GM19193 (cell line): ENCODE results near the gene PRKG1.

Source experiments
- POLR2A ChIP-seq: IDR thresholded peaks from 4 replicates; pipeline ENCODE4 v1.6.1; 2011; ENCODE audit not compliant: insufficient read depth, insufficient read length; ENCODE audit errors: extremely low read depth

PRKG1 gene

DNA sequence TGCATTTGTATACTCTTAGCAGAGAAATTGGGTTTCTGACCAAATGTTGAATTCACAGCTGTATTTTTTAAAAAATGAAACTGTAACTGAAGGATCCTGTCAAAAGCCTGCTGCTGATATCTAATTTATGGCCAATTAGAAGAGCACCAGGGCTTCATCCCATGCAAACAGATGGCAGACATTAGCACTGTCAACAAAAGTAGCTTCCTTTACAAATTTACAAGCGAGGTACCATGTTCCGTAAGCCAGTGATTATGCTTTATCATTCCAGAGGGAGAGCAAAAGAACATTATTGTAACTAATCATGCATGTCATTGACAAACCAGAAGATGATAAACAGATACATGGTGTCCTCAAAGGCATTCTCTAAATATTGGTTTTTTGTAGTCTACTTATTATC lies 1062.6 kb downstream of the PRKG1 start:
- TF ChIP-seq POLR2A = no peak

DNA sequence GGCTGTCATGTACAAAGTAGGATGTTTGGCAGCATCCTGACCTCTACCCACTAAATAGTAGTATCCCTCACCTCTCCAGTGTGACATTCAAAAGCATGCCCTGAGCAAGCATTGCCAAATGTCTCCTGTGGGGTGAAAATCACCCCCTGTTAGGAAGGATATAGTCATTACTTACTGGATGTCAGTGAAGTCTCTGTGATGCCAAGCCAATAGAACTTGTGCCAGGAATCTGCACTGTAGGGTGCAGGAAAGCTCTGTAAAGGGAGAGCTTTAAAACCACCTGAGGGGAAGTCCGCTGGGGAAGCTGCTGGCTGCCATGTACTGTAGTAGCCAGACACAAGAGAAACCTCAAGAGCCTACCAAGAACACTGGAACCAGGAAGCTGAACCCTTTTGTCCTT lies 1069.1 kb downstream of the PRKG1 start:
- TF ChIP-seq POLR2A = no peak

DNA sequence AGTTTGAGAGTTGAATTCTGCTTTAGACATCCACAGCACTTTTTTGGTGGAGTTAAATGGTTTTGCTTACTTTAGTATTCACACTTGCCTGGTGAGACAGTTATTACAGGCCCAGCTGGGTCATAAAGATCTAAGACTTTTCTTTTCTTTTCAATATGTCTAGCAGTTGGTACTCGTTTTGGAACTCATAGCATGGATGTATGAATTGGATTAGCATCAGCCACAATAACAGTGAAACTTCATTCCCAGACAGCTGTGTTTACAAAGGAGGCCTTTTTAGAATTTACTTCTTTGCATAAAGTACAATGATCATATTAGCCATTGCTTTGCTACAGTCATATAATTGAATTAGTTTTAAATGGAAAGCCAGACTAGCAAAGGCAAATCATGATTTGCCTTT lies 1071.3 kb downstream of the PRKG1 start:
- TF ChIP-seq POLR2A = no peak

DNA sequence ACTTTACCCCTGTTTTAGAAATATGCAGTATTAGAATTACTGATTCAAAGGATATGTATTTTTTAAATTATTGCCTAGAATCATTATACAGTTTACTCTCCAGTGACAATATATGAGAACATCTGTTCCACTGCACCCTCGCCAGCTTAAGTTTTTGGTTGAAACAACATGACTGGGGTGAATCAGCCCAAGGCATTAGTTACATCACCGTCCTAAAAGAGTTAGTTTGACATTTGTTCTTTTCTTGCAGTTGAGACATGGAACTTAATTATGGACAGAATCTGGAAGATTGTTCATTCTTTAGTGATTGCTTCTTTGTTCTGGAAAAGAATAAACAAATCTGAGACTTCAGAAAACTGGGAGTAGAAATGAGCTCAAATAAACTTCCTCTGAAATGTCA lies 1072.5 kb downstream of the PRKG1 start:
- no peak for TF ChIP-seq POLR2A

DNA sequence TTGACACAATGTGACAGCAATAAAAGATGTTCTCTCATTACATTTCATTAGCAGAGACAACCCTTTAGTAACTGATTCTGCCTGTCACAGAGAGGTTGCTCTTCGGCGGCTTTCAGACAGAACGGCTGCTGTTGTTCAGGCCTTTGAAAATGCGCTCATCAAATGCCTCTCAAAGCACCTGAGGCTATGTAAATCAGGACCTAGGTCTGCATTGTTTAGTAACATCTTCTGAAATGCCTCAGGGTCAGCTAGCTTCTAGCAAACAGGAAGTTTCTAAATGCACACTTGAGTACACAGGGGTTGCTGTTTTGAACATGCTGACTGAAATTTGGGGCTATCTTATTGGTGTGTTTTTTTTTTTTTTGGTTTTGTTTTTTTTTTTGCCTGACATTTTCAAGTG lies 1096.5 kb downstream of the PRKG1 start:
- TF ChIP-seq POLR2A = no peak

DNA sequence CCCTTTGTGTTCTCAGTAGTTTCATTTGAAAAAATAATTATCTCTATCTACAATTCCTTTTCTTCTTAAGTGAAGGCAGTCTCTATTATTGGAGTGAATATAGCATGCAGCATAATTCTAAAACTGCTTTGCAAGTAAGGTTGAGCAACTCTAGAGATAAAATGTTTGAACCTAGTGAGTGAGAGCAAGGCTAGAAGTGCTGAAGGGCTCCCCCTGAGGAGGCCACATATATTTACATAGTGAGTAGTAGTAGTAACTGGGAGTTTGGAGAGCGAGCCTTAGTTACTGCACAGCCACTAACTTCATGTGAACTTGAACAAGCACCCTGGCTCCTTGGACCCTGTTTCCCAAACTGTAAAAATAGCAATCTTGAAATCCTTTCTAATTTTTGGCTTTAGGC lies 1098.3 kb downstream of the PRKG1 start:
- TF ChIP-seq POLR2A = no peak

DNA sequence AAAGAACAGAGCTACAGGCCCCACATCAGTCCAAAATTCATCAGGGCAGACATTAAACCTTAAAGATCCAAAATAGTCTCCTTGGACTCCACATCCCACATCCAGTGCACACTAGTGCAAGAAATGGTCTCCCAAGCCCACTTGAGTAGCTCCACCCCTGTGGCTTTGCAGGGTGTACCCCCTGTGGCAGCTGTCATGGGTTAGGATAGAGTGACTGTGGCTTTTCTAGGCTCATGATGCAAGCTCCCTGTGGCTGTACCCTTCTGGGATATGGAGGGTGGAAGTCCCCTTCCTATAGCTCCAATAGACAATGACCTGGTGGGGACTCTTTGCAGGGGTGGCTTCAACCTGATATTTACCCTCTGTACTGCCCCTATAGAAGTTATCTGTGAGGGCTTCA lies 1111.0 kb downstream of the PRKG1 start:
- no peak for TF ChIP-seq POLR2A

DNA sequence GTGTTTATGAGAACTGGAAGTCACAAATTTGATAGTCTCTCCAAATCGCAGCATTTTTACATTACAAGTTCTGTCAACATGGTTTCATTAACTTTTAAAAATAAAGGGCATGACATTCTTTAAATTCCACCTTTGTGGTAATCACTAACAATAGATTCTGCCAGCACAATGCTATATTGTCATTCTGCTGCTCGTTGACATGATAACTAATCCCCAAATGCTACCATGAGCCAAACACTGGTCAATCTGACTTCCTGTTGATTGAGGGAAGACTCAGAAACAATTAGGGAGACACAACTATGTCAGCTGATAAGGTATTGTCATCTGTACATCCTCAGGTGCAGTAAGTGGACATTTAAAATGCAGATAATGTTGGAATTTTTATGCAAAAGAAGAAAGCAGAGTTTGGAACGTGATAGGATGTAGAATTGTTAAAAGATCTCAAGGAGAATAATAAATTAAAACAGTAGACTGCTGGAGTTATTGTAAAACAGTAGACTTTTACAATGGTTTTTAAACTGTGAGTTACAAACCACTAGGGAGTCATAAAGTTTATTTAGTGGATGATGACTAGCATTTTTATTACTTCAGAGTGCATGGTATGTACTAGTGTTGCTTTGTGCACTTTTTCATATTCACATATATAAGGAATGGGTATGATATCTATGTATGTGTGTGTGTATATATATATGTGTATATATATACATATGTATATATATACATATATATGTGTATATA lies 1113.4 kb downstream of the PRKG1 start:
- no peak for TF ChIP-seq POLR2A

DNA sequence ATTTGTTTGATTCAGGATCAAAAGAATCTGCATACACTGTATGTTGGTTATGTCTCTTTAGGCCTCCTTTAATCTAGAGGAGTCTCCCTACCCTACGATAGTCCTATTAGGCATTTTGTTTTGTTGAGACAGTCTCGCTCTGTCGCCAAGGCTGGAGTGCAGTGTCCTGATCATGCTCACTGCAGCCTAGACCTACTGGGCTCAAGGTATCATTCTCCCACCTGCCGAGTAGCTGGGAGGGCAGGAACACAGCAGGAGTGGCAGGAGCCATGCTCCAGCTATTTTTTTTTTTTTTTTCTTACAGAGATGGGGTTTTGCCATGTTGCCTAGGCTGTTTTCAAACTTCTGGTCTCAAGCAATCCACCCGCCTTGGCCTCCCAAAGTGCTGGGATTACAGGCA lies 1116.8 kb downstream of the PRKG1 start:
- no peak for TF ChIP-seq POLR2A

DNA sequence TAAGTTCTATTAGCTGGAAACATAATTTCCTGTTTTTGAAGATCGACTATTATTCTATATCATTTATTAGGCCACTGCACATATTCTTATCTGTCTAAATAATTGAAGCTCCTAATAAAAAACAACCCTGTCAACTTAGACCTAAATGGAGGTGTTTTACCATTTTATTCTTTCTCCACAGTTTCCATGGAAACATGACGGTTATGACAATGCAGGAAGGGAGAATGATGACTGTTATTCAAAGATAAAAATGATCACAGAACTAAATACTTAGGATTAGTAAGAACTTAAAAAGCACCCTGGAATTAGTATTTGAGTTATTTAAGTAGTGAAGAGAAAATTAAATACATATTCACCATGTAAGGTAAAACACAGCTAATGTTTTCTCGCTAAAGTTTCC lies 1119.9 kb downstream of the PRKG1 start:
- TF ChIP-seq POLR2A = no peak

DNA sequence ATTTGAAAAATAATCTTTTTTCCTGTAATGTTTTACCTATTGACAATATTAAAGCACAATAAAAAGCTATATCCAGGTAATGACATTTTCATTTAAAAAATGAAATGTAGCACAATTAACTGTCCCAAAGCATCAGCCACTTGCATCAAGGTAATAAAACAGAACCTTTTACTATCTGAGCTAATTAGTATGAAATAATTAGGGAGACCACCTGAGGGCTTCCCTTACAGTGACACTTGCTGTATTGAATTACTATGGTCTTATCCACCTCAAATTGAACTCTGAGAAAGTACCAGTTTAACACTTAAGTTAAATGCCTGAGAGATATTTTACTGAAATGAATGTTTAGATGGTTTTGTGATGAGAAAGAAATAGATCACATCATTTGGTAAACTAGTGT lies 1120.4 kb downstream of the PRKG1 start:
- no peak for TF ChIP-seq POLR2A

DNA sequence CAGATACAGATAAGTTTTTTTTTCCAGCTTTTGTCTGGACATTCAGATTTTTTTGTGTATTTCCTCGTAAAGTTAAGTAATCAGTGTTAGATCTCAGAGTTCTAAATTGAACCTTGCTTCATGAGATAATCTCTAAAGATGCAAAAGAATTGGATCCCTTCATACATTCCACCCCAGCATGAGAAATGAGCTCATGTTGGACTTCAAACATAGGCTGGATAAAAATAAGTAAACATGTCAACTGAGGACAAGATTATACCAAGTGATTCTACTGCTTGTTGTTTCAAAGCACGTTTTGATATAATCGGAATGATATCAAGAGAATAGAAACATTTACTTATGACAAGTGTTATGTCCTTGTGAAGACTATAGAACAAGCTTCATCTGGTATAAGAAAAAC lies 1122.8 kb downstream of the PRKG1 start:
- TF ChIP-seq POLR2A = no peak

DNA sequence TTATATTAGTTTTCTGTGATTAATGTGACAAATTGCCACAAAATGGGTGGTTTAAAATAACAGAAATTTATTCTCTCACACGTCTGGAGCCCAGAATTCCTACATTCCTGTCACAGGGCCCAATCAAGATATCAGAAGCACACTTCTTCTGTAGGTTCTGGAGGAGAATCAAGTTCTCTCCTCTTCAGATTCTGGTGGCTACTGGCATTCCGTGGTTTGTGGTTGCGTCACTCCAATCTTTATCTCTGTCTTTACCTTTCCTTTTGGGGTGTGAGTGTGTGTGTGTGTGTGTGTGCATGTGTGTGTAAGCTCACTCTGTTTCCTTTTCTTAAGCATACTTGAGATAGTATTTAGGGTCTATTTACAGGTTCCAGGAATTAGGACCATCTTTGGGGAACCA lies 1124.3 kb downstream of the PRKG1 start:
- TF ChIP-seq POLR2A = no peak

DNA sequence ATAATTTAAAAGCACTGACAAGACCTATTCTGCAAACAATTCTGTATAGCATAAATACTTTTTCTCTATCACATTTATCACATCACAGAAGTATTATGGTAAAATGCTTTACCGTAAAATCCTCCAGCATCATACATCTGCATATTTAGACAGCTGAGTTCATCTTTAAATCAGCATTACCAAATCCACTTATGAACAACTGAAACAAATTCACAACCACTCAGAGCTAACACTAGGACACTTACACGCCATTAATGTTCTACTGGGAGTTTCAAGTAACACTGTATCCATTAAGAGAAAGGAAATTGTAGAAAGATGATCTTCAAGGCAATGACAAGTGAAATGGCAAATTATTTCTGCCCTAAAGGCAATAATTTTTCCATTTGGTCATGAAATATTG lies 1134.1 kb downstream of the PRKG1 start:
- no peak for TF ChIP-seq POLR2A

DNA sequence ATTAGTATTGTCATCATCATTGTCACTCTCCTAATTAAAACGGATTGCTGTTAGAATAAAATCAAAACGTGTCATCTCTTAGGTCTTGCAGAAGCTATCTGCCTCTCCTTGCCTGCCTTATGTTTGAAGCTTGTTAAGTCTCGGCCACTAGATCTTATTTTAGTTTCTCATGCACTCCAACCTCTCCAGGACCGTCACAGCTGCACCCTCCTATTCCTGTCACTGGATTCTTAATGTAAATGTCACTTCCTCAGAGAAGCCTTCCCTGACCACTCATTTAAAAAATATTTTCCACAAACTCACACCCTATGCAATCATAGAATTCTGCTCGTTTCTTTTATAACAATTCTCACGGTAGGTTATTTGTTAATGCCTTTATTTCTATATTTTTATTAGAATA lies 1135.9 kb downstream of the PRKG1 start:
- no peak for TF ChIP-seq POLR2A

DNA sequence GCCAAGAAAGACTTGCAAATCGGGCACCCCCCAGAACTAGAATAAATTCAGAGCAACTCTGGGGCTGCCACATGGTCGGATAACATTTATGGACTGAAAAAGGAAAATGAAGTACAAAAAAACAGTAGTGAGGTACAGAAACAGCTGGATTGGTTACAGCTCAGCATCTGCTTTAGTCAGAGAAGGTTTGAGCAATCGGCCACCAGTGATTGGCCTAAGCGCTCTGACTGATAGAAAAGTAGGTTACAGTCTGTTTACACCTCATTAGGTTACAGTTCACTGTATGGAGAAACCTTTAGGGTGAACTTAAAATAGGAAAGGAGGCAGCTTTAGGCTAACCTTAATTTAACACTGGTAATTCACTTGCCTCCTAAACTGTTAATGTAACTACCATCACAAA lies 1137.8 kb downstream of the PRKG1 start:
- no peak for TF ChIP-seq POLR2A

DNA sequence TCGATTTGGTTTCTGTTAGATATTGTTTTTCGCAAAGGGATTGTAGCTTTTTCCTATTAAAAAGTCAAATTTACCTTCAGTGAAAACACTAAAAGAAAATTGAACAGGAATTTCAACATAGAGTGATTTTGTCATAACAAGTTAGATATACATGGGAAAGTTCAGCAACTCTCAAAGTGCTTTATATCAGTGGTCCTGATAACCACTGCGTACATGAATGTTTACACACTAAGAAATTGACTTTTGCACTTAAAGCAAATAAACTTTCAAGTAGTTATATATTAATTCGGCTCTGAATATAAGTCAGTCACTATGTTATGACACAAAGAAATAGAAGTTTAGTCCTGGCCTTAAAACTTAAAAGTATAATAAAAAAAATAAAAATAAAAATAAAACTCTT lies 1138.5 kb downstream of the PRKG1 start:
- no peak for TF ChIP-seq POLR2A
